SH-SY5Y (cell line): Measurements from ENCODE around the gene ZFHX3.

Experiments used
- GATA2 ChIP-seq: IDR thresholded peaks from 2 replicates; pipeline ENCODE4 v1.6.1; 2011; ENCODE audit warnings: mild to moderate bottlenecking, low read depth, low read length
- GATA3 ChIP-seq: IDR thresholded peaks from 2 replicates; pipeline ENCODE4 v1.6.1; 2011; ENCODE audit warnings: low read depth, mild to moderate bottlenecking, low read length, moderate library complexity

ZFHX3 gene

DNA sequence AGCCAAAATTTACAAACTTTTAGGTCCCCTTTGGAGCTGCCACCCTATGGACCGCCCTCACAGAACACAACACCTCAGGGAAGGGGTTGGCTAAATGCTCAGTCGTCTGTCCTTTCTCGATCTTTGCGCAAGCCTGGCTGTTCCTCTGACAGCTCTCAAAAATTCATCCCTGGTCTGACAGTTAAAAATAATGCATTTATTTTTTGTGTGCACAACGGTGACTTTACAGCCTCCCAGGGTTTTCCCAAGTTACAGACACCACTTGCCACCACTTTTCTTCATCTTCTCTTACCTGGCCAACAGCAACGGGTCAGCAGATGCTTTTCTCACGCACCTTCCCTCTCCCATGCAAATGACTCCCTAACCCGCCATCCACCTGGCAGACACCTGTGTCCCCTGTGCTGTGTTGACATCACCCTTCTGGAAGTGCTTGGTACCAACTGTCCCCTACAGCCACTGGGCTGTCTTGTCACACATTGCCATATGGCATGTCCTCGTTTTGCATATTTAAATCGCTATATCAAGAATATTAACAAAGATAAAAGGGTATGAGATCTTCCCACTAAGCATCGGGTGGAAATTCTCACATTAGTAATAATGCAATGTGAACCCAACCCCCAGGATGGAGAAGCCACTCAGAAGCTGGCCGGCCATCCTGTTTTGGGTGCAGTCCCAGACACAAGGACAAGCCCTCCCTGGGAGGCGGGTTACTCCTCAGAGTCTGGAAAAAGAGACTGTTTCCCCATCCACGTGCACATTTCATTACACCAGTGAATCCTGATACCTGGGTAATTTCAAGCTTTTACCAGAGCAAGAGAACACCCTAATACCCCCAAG, 187.0 kb downstream of the ZFHX3 start:
- TF ChIP-seq GATA2 (no peak), GATA3 (no peak)

DNA sequence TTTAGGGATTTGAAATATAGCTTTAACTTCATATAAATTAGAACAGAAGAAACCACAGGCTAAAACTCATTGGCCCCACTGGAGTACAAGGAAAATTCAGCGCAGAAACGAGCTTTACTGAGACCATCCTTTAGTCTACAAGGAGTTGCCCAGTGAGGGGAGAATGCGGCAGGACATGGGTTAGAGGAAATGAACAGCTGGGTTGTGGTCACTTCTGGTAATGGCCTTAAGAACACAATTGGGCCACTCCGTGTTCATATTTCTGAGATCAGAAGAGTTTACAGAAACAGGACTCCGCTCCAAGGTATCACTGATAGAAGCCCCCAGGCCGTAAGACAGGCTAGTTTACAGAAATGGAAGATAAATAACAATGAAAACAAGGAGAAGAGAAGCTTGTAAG, 188.3 kb downstream of the ZFHX3 start:
- TF ChIP-seq GATA2 (no peak), GATA3 (no peak)

GRCh38 chr16:72858665-72859493, 189.0 kb downstream of the ZFHX3 start:
- TF ChIP-seq GATA2, result no peak
- no peak for TF ChIP-seq GATA3

- no peak for TF ChIP-seq GATA3
Measured at GRCh38 chr16:72857834-72858664, 189.9 kb downstream of the ZFHX3 start.

DNA sequence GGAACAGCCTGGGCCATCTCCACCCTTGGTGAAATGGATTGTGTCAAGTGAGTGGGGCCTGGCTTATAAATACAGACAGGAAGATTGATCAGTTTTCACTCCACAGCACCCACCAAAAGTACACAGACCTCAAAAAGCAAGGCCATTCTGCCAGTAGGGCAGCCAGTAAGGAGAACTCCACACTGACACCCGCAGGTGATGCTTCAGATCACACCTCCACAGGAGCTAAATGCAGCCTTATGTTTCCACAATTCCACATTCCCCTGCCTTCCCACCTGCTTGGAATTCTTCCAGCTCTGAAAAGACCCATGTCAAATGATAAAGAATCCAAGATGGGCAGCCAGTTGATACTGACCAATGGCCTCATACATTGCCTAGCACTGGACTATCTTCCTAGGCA, 191.1 kb downstream of the ZFHX3 start:
- TF ChIP-seq GATA3 (no peak), GATA2 (no peak)

GRCh38 chr16:72854267-72854959, 193.5 kb downstream of the ZFHX3 start:
- no peak for TF ChIP-seq GATA3
- TF ChIP-seq GATA2, result no peak

DNA sequence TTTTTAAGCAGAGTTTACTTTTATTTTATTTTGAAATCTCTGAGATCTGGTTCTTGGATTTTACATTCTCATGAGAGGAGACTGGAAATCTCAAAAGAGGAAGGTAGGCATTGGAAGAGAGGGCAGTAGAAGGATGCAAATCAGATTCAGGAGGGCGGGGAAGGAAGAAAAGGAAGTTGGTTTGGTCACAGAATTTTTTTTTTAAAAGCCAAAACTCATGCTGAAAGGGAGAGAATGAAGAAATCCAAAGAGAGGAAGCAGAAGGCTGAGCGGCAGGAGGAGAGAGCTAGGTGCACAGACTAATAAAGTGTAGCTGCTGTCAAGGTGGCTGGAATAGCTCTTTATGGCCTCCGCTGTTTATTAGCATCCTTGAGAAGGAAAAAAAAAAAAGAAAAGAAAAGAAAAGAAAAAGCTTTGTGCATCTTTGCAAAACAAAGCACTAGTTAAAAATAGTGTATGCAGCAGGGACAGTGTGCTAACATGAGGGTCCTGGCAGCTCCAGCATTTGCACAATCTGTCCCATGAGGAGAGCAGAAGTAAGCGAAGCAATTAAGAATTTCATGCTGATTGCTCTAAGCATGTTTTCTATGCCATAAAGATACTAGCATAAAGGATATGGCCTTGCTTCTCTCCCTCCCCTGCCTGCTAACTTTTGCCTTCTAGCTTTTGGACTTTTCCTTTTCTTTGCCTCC, 194.2 kb downstream of the ZFHX3 start:
- TF ChIP-seq GATA3 (no peak), GATA2 (no peak)

DNA sequence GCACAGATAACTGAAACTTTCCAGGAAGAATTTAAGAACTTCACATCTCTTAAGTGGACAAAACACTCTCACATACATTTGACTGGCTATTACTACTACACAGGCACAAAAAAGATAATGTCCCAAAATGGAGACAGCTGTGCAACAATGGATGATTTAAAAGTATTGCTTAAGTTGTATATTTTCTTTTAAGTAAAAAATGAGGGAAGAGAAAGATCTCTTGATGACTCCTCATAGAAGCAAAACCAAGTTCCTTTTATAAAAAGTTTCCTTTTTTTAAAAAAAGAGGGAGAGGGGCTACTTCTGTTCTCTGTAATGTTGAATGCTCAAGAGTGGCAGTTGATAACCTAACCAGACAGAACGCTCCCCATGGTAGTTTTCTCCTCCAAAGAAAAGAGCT, 195.5 kb downstream of the ZFHX3 start:
- no peak for TF ChIP-seq GATA3
- no peak for TF ChIP-seq GATA2

- TF ChIP-seq GATA3 (no peak), GATA2 (no peak)
Measured at GRCh38 chr16:72850853-72851252, 197.1 kb downstream of the ZFHX3 start.

GRCh38 chr16:72850021-72850420, 197.9 kb downstream of the ZFHX3 start:
- TF ChIP-seq GATA2 (no peak), GATA3 (no peak)

- TF ChIP-seq GATA2 (no peak), GATA3 (no peak)
Measured at GRCh38 chr16:72848759-72849664, 198.9 kb downstream of the ZFHX3 start.

- TF ChIP-seq GATA3, result no peak
- no peak for TF ChIP-seq GATA2
Measured at GRCh38 chr16:72848028-72848400, 199.9 kb downstream of the ZFHX3 start.
